ENCODE results near the gene CFTR.

GRCh38 chr7:117665368-117665767 lies 185.5 kb downstream of the CFTR start:
- TF ChIP-seq, protein P1, sequence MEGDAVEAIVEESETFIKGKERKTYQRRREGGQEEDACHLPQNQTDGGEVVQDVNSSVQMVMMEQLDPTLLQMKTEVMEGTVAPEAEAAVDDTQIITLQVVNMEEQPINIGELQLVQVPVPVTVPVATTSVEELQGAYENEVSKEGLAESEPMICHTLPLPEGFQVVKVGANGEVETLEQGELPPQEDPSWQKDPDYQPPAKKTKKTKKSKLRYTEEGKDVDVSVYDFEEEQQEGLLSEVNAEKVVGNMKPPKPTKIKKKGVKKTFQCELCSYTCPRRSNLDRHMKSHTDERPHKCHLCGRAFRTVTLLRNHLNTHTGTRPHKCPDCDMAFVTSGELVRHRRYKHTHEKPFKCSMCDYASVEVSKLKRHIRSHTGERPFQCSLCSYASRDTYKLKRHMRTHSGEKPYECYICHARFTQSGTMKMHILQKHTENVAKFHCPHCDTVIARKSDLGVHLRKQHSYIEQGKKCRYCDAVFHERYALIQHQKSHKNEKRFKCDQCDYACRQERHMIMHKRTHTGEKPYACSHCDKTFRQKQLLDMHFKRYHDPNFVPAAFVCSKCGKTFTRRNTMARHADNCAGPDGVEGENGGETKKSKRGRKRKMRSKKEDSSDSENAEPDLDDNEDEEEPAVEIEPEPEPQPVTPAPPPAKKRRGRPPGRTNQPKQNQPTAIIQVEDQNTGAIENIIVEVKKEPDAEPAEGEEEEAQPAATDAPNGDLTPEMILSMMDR (IDR thresholded peaks at IDR 0.05; ENCODE audit: low read length): no peak
- TF ChIP-seq EZH2 (IDR thresholded peaks at IDR 0.05; ENCODE audit: borderline replicate concordance, low read length): no peak

All from OCI-LY1 (cell line).